PC-9 (cell line): ENCODE results near the gene NFYC. TPM values are rescaled to one million over a fixed set of nuclear protein-coding genes. Genes with fewer than 3 reads are reported as not detected.

ENCODE experiments used
- BruUV-seq: library from RNA; stranded (reverse); fragments of 400-500 nt; replicated peaks from 2 replicates; lab custom pipeline; 2021; lab: Mats Ljungman, UMichigan
- CTCF ChIA-PET: fragments of 300-600 bp; sonication (Branson Sonifier 250); formaldehyde crosslinking; loops from one replicate; lab custom pipeline; 2022; ENCODE audit warnings: antibody characterized with exemption; lab: Charles Lee
- POLR2A ChIA-PET: fragments of 300-600 bp; sonication (Branson Sonifier 250); formaldehyde crosslinking; loops from one replicate; lab custom pipeline; 2022; ENCODE audit warnings: antibody characterized with exemption; ENCODE audit not compliant: unreplicated experiment; lab: Charles Lee
- DNase-seq, 2 experiments: peaks; one replicate each; pipeline versions ENCODE4 v3.0.0 to v3.0.0-alpha.2; 2015 to 2022; ENCODE audit warnings: mixed read lengths in 1 of 2
- H2AFZ ChIP-seq: fragments of 200-600 bp; sonication (generic); 2 replicates; pipeline ENCODE4 v1.8.1; 2017; ENCODE audit warnings: antibody characterized with exemption
- H3F3A ChIP-seq: fragments of 200-600 bp; sonication (generic); 2 replicates; pipeline ENCODE4 v1.8.1; 2017; ENCODE audit warnings: antibody characterized with exemption, mild to moderate bottlenecking, low read depth; ENCODE audit not compliant: insufficient read depth
- H3K27ac ChIP-seq: fragments of 200-600 bp; sonication (generic); 2 replicates; pipeline ENCODE4 v1.6.1; 2016; ENCODE audit warnings: mixed run types
- H3K27me3 ChIP-seq: fragments of 200-600 bp; sonication (generic); 2 replicates; pipeline ENCODE4 v1.6.1; 2016; ENCODE audit warnings: low read depth, mixed run types; ENCODE audit not compliant: insufficient read depth
- H3K36me3 ChIP-seq: fragments of 200-600 bp; sonication (generic); 2 replicates; pipeline ENCODE4 v1.6.1; 2016; ENCODE audit warnings: low read depth, mixed run types
- H3K4me1 ChIP-seq: fragments of 200-600 bp; sonication (generic); replicated peaks from 2 replicates; pipeline ENCODE4 v1.6.1; 2016; ENCODE audit warnings: mixed run types; ENCODE audit not compliant: insufficient read depth
- H3K4me2 ChIP-seq: fragments of 200-600 bp; sonication (generic); 2 replicates; pipeline ENCODE4 v1.6.1; 2017; ENCODE audit warnings: mixed run types
- H3K4me3 ChIP-seq: fragments of 200-600 bp; sonication (generic); 2 replicates; pipeline ENCODE4 v1.6.1; 2016; ENCODE audit warnings: mixed run types
- H3K79me2 ChIP-seq: fragments of 200-600 bp; sonication (generic); 2 replicates; pipeline ENCODE4 v1.6.1; 2017; ENCODE audit warnings: low read depth, mixed run types
- H3K9me2 ChIP-seq: fragments of 200-600 bp; sonication (generic); 2 replicates; pipeline ENCODE4 v1.8.1; 2017; ENCODE audit warnings: mild to moderate bottlenecking; ENCODE audit not compliant: insufficient read depth
- H3K9me3 ChIP-seq: fragments of 200-600 bp; sonication (generic); 2 replicates; pipeline ENCODE4 v1.8.1; 2016; ENCODE audit warnings: low read depth; ENCODE audit not compliant: insufficient read depth
- H4K20me1 ChIP-seq: fragments of 200-600 bp; sonication (generic); 2 replicates; pipeline ENCODE4 v1.8.1; 2017; ENCODE audit not compliant: insufficient read depth
- CTCF ChIP-seq: fragments of 200-600 bp; sonication (generic); conservative IDR thresholded peaks from 2 replicates; pipeline ENCODE4 v1.6.1; 2017; ENCODE audit warnings: mixed run types, antibody characterized with exemption, mild to moderate bottlenecking, moderate library complexity
- EZH2 ChIP-seq: fragments of 200-600 bp; sonication (generic); IDR thresholded peaks from 2 replicates; pipeline ENCODE4 v1.8.0; 2017; ENCODE audit warnings: antibody characterized with exemption, low read depth
- intact Hi-C: fragments of 100-400 bp; cut with micrococcal nuclease; formaldehyde crosslinking; loops from one replicate; pipeline ENCODE4 v1.10.0; 2022; ENCODE audit not compliant: unreplicated experiment
- total RNA-seq: library from RNA; stranded (reverse); gene quantifications from 2 replicates; pipeline ENCODE4 v1.2.3, GENCODE V29; 2021

NFYC gene
- total RNA-seq, 1 experiment from 2014 or later = 91.1 TPM

DNA sequence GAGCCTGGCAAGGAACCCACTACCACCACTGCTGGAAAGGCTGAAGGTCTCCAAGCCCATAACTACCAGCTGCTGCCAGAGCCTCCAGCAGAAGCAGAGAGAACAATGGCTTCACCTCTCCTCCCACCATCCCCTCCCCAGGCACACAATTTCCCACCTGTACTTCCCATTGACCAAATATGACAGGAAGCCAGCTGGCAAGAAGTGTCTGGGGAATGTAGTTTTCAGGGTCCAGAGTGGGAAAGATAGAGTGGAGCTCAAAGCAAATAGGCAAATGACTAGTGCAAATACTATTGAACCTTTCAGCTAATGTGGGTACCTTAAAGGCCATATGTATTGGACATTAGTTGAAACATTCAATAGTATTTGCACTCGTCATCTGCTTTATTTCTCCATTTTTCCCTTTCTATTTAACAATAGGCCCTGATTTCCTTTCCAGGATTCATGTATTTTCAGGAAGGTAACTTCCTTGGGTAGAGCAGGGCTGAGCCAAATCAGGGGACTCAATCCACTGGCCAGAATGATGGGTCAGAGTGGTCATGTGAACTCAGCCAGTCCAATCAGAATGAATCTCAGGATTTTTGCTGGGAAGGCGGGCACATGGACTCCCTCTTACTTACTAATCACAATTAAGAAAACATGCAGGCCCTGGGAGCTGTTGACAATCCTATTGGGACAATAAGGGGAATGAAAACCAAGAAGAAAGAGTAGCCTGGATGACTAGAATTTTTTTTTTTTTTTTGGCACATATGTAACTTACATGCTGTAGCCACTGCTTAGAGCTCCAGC lies 12.1 kb upstream of the NFYC start:
- H4K20me1 ChIP-seq = no peaks in the 10 kb centered on the region
- H2AFZ ChIP-seq = no peak overlapping the region
- no peaks in the 10 kb centered on the region for H3K9me3 ChIP-seq
- H3K79me2 ChIP-seq = no peaks in the 10 kb centered on the region
- no peak overlapping the region for H3K4me3 ChIP-seq
- intact Hi-C loops = no loop called here
- no peaks in the 10 kb centered on the region for H3K27me3 ChIP-seq
- H3K27ac ChIP-seq = no peak overlapping the region
- H3F3A ChIP-seq = no peaks in the 10 kb centered on the region
- no peak for DNase-seq
- H3K36me3 ChIP-seq = no peaks in the 10 kb centered on the region
- ChIA-PET CTCF (no interaction called here), POLR2A (no interaction called here)
- H3K9me2 ChIP-seq = no peaks in the 10 kb centered on the region
- no peaks in the 10 kb centered on the region for H3K4me1 ChIP-seq
- BruUV-seq = no TSS peak
- TF ChIP-seq CTCF = no peak
- no peak for TF ChIP-seq EZH2
- no peak overlapping the region for H3K4me2 ChIP-seq

DNA sequence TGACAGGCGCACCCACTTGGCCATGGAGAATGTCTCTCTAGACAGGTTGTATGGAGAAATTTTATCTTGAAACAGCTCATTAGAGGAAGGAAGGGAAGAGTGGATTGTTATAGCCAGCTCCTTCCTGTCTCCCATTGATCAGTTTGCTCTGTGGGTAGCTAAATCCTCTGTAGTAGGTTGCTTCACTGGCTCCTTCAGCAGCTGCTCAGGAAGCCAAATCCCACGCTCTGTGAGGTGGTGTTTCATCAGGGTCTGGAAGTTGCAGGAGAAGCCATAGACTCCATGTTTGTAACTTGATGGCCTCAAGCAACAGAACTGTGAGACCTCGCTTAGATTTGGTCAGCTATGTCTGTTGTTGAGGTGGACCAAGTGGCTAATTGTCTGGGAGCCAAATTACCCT lies 6.8 kb upstream of the NFYC start:
- no peak overlapping the region for H3K4me3 ChIP-seq
- intact Hi-C loops = no loop called here
- no peaks in the 10 kb centered on the region for H4K20me1 ChIP-seq

DNA sequence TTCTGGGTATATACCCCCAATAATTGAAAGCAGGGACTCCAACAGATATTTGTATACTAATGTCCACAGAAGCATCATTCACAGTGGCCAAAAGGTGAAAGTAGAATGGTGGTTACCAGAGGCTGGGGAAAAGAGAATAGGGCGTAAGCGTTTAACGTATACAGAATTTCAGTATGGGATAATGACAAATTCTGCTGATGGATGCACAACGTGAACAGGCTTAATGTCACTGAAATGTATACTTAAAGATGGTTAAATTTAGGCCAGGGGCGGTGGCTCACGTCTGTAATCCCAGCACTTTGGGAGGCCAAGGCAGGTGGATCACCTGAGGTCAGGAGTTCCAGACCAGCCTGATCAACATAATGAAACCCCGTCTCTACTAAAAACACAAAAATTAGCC lies 4.4 kb upstream of the NFYC start:
- TF ChIP-seq CTCF (no peak), EZH2 (no peak)
- H4K20me1 ChIP-seq = 0 out of 2 replicates have a peak, but pooled peaks cover 3% of the 10 kb centered on the region
- H3K36me3 ChIP-seq = no peaks in the 10 kb centered on the region
- H3K79me2 ChIP-seq = peaks cover 28% of the 10 kb centered on the region
- DNase-seq = no peak
- H3K27ac ChIP-seq = no peak overlapping the region
- H3K9me3 ChIP-seq = no peaks in the 10 kb centered on the region
- H3K27me3 ChIP-seq = no peaks in the 10 kb centered on the region
- no peak overlapping the region for H3K4me2 ChIP-seq
- peaks cover 6% of the 10 kb centered on the region; the same call in 1 of the 2 replicates for H3F3A ChIP-seq
- intact Hi-C loops = no loop called here
- BruUV-seq = no TSS peak
- no peak overlapping the region for H3K4me3 ChIP-seq
- H3K4me1 ChIP-seq = peaks cover 7% of the 10 kb centered on the region; the same call in 1 of the 2 replicates
- ChIA-PET POLR2A (no interaction called here), CTCF (no interaction called here)
- H3K9me2 ChIP-seq = no peaks in the 10 kb centered on the region
- no peak overlapping the region for H2AFZ ChIP-seq

More for the DNA sequence above, 6.8 kb upstream of the NFYC start:
- no peak overlapping the region for H3K27ac ChIP-seq
- ChIA-PET POLR2A (interaction anchor here (0.6 kb wide), 1 partner anchor 1529 kb away, joined by 5 read pairs; no protein-coding TSS in a partner anchor), CTCF (no interaction called here)
- H3K36me3 ChIP-seq = no peaks in the 10 kb centered on the region
- H3K27me3 ChIP-seq = no peaks in the 10 kb centered on the region
- no peaks in the 10 kb centered on the region for H3K9me2 ChIP-seq
- H3K4me2 ChIP-seq = no peak overlapping the region
- H3F3A ChIP-seq = 0 out of 2 replicates have a peak, but pooled peaks cover 4% of the 10 kb centered on the region
- TF ChIP-seq CTCF (no peak), EZH2 (no peak)
- no peaks in the 10 kb centered on the region for H3K4me1 ChIP-seq
- H3K79me2 ChIP-seq = peaks cover 8% of the 10 kb centered on the region
- no TSS peak for BruUV-seq
- DNase-seq = no peak
- no peaks in the 10 kb centered on the region for H3K9me3 ChIP-seq
- H2AFZ ChIP-seq = no peak overlapping the region
